Fibroblast of upper back skin (primary cell): ENCODE results near the gene GADD45GIP1.
A peak's percentile ranks its signal among the peaks of the same experiment; 100 is the strongest.
"Not testable (repeated sequence)": the region's sequence is repeated elsewhere in the genome, so short reads cannot be mapped to it uniquely, and the experiment has no call there.

Source experiments
- DNase-seq: peaks from one replicate; pipeline ENCODE4 v3.0.0-alpha.2; 2013

The GADD45GIP1 gene

GRCh38 chr19:12987781-12988180 lies 30.8 kb upstream of the GADD45GIP1 start:
- DNase-seq = no peak

GRCh38 chr19:12987190-12987589 lies 30.2 kb upstream of the GADD45GIP1 start:
- DNase-seq = no peak

- no peak for DNase-seq
Measured at GRCh38 chr19:12986726-12987125, 29.7 kb upstream of the GADD45GIP1 start.

- no peak for DNase-seq
Measured at GRCh38 chr19:12985049-12985776, 28.2 kb upstream of the GADD45GIP1 start.

- DNase-seq = no peak
Measured at GRCh38 chr19:12984683-12985048, 27.6 kb upstream of the GADD45GIP1 start.

- DNase-seq = no peak
Measured at GRCh38 chr19:12984143-12984627, 27.2 kb upstream of the GADD45GIP1 start.

GRCh38 chr19:12983542-12984142 lies 26.6 kb upstream of the GADD45GIP1 start:
- peak; percentile 73 for DNase-seq

GRCh38 chr19:12983091-12983490 lies 26.1 kb upstream of the GADD45GIP1 start:
- no peak for DNase-seq

- DNase-seq = no peak
Measured at GRCh38 chr19:12982648-12983047, 25.6 kb upstream of the GADD45GIP1 start.

- no peak for DNase-seq
Measured at GRCh38 chr19:12979974-12980373, 23.0 kb upstream of the GADD45GIP1 start.

GRCh38 chr19:12976109-12976508 lies 19.1 kb upstream of the GADD45GIP1 start:
- DNase-seq = not testable (repeated sequence)

- DNase-seq = no peak
Measured at GRCh38 chr19:12975221-12975741, 18.3 kb upstream of the GADD45GIP1 start.

- DNase-seq = no peak
Measured at GRCh38 chr19:12974301-12975220, 17.5 kb upstream of the GADD45GIP1 start.

GRCh38 chr19:12973236-12973635 lies 16.2 kb upstream of the GADD45GIP1 start:
- DNase-seq = no peak

GRCh38 chr19:12970070-12970820 lies 13.2 kb upstream of the GADD45GIP1 start:
- no peak for DNase-seq

GRCh38 chr19:12969292-12969988 lies 12.4 kb upstream of the GADD45GIP1 start, which contains the start of gene DAND5:
Gene DAND5, plus strand, starts transcription at chr19:12969576. Its CDS starts 85 bp downstream, at chr19:12969661.
- DNase-seq = no peak

GRCh38 chr19:12967907-12968306 lies 10.9 kb upstream of the GADD45GIP1 start:
- no peak for DNase-seq

GRCh38 chr19:12965812-12966135 lies 8.8 kb upstream of the GADD45GIP1 start:
- no peak for DNase-seq

GRCh38 chr19:12965017-12965811 lies 8.2 kb upstream of the GADD45GIP1 start:
- peak; percentile 74 for DNase-seq

GRCh38 chr19:12959481-12959880 lies 2.5 kb upstream of the GADD45GIP1 start:
- no peak for DNase-seq

GRCh38 chr19:12957389-12957952 lies 448 bp upstream of the GADD45GIP1 start:
- DNase-seq = not testable (repeated sequence)
